ENCODE data around the gene INSL3. TPM values are rescaled to one million over a fixed set of nuclear protein-coding genes. Genes with fewer than 3 reads are reported as not detected.

The INSL3 gene
- polyA plus RNA-seq, 1 of the 3 experiments (the other 2 are of a cell fraction): 0.21 TPM

- H3K36me3 ChIP-seq (replicated peaks in 1 of 2; ENCODE audit: control insufficient read depth in 1 of 2, insufficient read depth in 2 of 2, low read length in 1 of 2): no peaks in the 10 kb centered on the region
- no peak overlapping the region for H3K27ac ChIP-seq (ENCODE audit: low read depth in 2 of 2, low read length in 1 of 2)
- H3K9ac ChIP-seq: no peak overlapping the region
- no peak for DNase-seq
- H3K4me1 ChIP-seq (ENCODE audit: control insufficient read depth in 1 of 2, insufficient read depth in 2 of 2, low read depth in 1 of 2, low read length in 1 of 2): no peaks in the 10 kb centered on the region
- no peaks in the 10 kb centered on the region for H3K79me2 ChIP-seq (ENCODE audit: insufficient read depth)
- ChIA-PET POLR2A (no interaction called here), CTCF (no interaction called here)
- WGBS (ENCODE audit: low lambda C conversion rate): 58% methylated on average over 9 of the region's 13 CpGs
- no peak overlapping the region for H3K4me2 ChIP-seq
- no peaks in the 10 kb centered on the region for H3K9me3 ChIP-seq
- TF ChIP-seq EP300 (IDR thresholded peaks at IDR 0.05; ENCODE audit: borderline replicate concordance in 1 of 2, low read depth in 1 of 2, low read length in 1 of 2): no peak
- no peak overlapping the region for H3K4me3 ChIP-seq (ENCODE audit: low read depth in 2 of 2, low read length in 1 of 2)
- no peaks in the 10 kb centered on the region for H3K27me3 ChIP-seq (ENCODE audit: insufficient read depth)
- H3K9me2 ChIP-seq: no peaks in the 10 kb centered on the region
- no peaks in the 10 kb centered on the region for H3F3A ChIP-seq (replicated peaks; ENCODE audit: insufficient read depth)
- H4K20me1 ChIP-seq (ENCODE audit: insufficient read depth): no peaks in the 10 kb centered on the region
- no peak overlapping the region for H2AFZ ChIP-seq (ENCODE audit: low read depth)
Measured at GRCh38 chr19:17817668-17818363, 3.5 kb downstream of the INSL3 start.

GRCh38 chr19:17812099-17812498, 9.2 kb downstream of the INSL3 start:
- CTCF ChIA-PET: interaction anchor here (0.6 kb wide), 1 partner anchor 10 kb away, joined by 3 read pairs; no protein-coding TSS in a partner anchor
- WGBS (ENCODE audit: low lambda C conversion rate): 48% methylated on average over 4 of the region's 5 CpGs

DNA sequence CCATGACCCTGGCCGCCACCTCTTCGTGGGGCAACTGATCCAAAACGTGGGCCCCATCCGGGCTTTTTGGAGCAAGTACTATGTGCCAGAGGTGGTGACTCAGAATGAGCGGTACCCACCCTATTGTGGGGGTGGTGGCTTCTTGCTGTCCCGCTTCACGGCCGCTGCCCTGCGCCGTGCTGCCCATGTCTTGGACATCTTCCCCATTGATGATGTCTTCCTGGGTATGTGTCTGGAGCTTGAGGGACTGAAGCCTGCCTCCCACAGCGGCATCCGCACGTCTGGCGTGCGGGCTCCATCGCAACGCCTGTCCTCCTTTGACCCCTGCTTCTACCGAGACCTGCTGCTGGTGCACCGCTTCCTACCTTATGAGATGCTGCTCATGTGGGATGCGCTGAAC, 9.6 kb downstream of the INSL3 start:
- Histone ChIP-seq H3K79me2 (ENCODE audit: insufficient read depth) (no peaks in the 10 kb centered on the region), H3K4me2 (no peak overlapping the region), H3K4me1 (ENCODE audit: control insufficient read depth in 1 of 2, insufficient read depth in 2 of 2, low read depth in 1 of 2, low read length in 1 of 2) (no peaks in the 10 kb centered on the region), H3K27me3 (ENCODE audit: insufficient read depth) (no peaks in the 10 kb centered on the region), H4K20me1 (ENCODE audit: insufficient read depth) (no peaks in the 10 kb centered on the region), H3K9me2 (no peaks in the 10 kb centered on the region), H3K36me3 (replicated peaks in 1 of 2; ENCODE audit: control insufficient read depth in 1 of 2, insufficient read depth in 2 of 2, low read length in 1 of 2) (no peaks in the 10 kb centered on the region), H3F3A (replicated peaks; ENCODE audit: insufficient read depth) (no peaks in the 10 kb centered on the region), H3K4me3 (ENCODE audit: low read depth in 2 of 2, low read length in 1 of 2) (no peak overlapping the region), H3K27ac (ENCODE audit: low read depth in 2 of 2, low read length in 1 of 2) (no peak overlapping the region), H3K9ac (no peak overlapping the region), H3K9me3 (no peaks in the 10 kb centered on the region), H2AFZ (ENCODE audit: low read depth) (no peak overlapping the region)
- DNase-seq: no peak
- POLR2A ChIA-PET: no interaction called here
- TF ChIP-seq ZBTB33 (IDR thresholded peaks at IDR 0.05; ENCODE audit: borderline replicate concordance, low read depth): no peak
- TF ChIP-seq YY1 (IDR thresholded peaks at IDR 0.05; ENCODE audit: low read depth): no peak
- TF ChIP-seq FOSL2 (IDR thresholded peaks at IDR 0.05; ENCODE audit: borderline replicate concordance, low read depth): no peak
- TF ChIP-seq TEAD4 (IDR thresholded peaks at IDR 0.05; ENCODE audit: borderline replicate concordance, insufficient read depth): no peak
- no peak for TF ChIP-seq MEF2A (IDR thresholded peaks at IDR 0.05; ENCODE audit: borderline replicate concordance, low read depth)
- TF ChIP-seq SIN3A (IDR thresholded peaks at IDR 0.05; ENCODE audit: borderline replicate concordance, low read depth, low read length): no peak
- no peak for TF ChIP-seq RFX5 (IDR thresholded peaks at IDR 0.05; ENCODE audit: low read length)
- no peak for TF ChIP-seq MXI1 (IDR thresholded peaks at IDR 0.05; ENCODE audit: low read depth, low read length)
- TF ChIP-seq NRF1 (IDR thresholded peaks at IDR 0.05; ENCODE audit: low read depth, low read length): no peak
- 100% methylated on average over 1 of the region's 20 CpGs for WGBS (ENCODE audit: low lambda C conversion rate)
- CTCF ChIA-PET: interaction anchor here (0.6 kb wide), 1 partner anchor 9 kb away, joined by 3 read pairs; no protein-coding TSS in a partner anchor

More at GRCh38 chr19:17812099-17812498, 9.2 kb downstream of the INSL3 start:
- H3K27ac ChIP-seq (ENCODE audit: low read depth in 2 of 2, low read length in 1 of 2): no peak overlapping the region
- TF ChIP-seq RXRA (IDR thresholded peaks at IDR 0.05; ENCODE audit: borderline replicate concordance, low read depth) (no peak), FOXM1 (IDR thresholded peaks at IDR 0.05; ENCODE audit: low read depth) (no peak), GATA2 (CRISPR knock-in tag; IDR thresholded peaks at IDR 0.05) (no peak)
- H3K9ac ChIP-seq: no peak overlapping the region
- no peaks in the 10 kb centered on the region for H3K79me2 ChIP-seq (ENCODE audit: insufficient read depth)
- H3K4me3 ChIP-seq (ENCODE audit: low read depth in 2 of 2, low read length in 1 of 2): no peak overlapping the region
- H3K4me1 ChIP-seq (ENCODE audit: control insufficient read depth in 1 of 2, insufficient read depth in 2 of 2, low read depth in 1 of 2, low read length in 1 of 2): no peaks in the 10 kb centered on the region
- H3K9me2 ChIP-seq: no peaks in the 10 kb centered on the region
- no peak overlapping the region for H2AFZ ChIP-seq (ENCODE audit: low read depth)
- POLR2A ChIA-PET: no interaction called here
- no peaks in the 10 kb centered on the region for H3F3A ChIP-seq (replicated peaks; ENCODE audit: insufficient read depth)
- no peaks in the 10 kb centered on the region for H4K20me1 ChIP-seq (ENCODE audit: insufficient read depth)
- H3K36me3 ChIP-seq (replicated peaks in 1 of 2; ENCODE audit: control insufficient read depth in 1 of 2, insufficient read depth in 2 of 2, low read length in 1 of 2): no peaks in the 10 kb centered on the region
- DNase-seq: no peak
- H3K4me2 ChIP-seq: no peak overlapping the region
- H3K27me3 ChIP-seq (ENCODE audit: insufficient read depth): no peaks in the 10 kb centered on the region
- H3K9me3 ChIP-seq: no peaks in the 10 kb centered on the region

All from SK-N-SH (cell line).